ENCODE data around the gene RCC2.

Gene RCC2

DNA sequence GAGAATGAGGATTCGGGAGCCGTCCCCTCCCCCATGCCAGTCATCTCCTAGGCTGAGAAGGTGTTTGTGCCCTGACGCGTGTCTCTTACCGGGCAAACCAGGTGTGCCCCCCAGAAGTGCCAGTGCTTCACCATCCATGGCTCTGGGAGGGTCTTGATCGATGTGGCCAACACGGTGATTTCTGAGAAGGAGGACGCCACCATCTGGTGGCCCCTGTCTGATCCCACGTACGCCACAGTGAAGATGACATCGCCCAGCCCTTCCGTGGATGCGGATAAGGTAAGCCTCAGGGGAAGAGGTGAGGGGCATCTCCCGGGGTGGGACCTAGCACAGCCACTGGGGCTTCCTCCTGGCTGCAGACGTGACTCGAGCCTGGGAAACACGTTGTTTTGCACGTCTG is 66.5 kb downstream of the RCC2 start:
- H3K4me3 ChIP-seq (ENCODE audit: low read depth, low read length), result no peak overlapping the region
- TF ChIP-seq, protein P1, sequence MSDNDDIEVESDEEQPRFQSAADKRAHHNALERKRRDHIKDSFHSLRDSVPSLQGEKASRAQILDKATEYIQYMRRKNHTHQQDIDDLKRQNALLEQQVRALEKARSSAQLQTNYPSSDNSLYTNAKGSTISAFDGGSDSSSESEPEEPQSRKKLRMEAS (IDR thresholded peaks at IDR 0.05; ENCODE audit: low read depth, low read length), result no peak
- TF ChIP-seq MYC (IDR thresholded peaks at IDR 0.05; ENCODE audit: low read depth, low read length), result no peak
- TF ChIP-seq, protein P2, sequence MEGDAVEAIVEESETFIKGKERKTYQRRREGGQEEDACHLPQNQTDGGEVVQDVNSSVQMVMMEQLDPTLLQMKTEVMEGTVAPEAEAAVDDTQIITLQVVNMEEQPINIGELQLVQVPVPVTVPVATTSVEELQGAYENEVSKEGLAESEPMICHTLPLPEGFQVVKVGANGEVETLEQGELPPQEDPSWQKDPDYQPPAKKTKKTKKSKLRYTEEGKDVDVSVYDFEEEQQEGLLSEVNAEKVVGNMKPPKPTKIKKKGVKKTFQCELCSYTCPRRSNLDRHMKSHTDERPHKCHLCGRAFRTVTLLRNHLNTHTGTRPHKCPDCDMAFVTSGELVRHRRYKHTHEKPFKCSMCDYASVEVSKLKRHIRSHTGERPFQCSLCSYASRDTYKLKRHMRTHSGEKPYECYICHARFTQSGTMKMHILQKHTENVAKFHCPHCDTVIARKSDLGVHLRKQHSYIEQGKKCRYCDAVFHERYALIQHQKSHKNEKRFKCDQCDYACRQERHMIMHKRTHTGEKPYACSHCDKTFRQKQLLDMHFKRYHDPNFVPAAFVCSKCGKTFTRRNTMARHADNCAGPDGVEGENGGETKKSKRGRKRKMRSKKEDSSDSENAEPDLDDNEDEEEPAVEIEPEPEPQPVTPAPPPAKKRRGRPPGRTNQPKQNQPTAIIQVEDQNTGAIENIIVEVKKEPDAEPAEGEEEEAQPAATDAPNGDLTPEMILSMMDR (IDR thresholded peaks at IDR 0.05; ENCODE audit: low read depth, low read length), result no peak
- TF ChIP-seq POLR2A (IDR thresholded peaks at IDR 0.05; ENCODE audit: extremely low read depth, insufficient read length), result no peak
- no peak for DNase-seq (ENCODE audit: low read depth)

DNA sequence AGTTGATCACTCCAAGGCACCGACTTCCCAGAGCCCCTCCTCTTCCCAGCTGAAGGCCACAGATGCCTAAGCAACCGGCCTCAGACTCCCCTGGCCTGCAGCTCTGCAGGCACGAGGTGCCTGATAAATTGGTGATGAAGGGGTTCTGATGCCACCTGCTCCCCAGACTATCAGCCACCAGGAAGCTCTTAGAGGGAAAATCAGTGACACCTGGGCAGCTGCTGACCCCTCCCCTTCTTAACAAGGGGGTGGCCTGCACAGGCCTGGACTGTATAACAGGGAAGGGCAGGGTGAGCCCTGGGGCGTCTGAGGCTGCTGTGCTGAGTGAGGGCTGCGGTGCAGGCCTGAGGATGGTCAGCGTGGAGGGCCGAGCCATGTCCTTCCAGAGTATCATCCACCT is 67.6 kb downstream of the RCC2 start, which contains the start of gene PADI6:
Gene PADI6, plus strand, starts transcription at position 301 of the 400 bp plus-strand sequence. Its CDS starts 50 bp downstream, at position 351.
- DNase-seq (ENCODE audit: low read depth), result no peak
- no peak within 1 kb of the TSS for H3K4me3 ChIP-seq (ENCODE audit: low read depth, low read length)
- TF ChIP-seq, protein P1 (IDR thresholded peaks at IDR 0.05; ENCODE audit: low read depth, low read length), result no peak

DNA sequence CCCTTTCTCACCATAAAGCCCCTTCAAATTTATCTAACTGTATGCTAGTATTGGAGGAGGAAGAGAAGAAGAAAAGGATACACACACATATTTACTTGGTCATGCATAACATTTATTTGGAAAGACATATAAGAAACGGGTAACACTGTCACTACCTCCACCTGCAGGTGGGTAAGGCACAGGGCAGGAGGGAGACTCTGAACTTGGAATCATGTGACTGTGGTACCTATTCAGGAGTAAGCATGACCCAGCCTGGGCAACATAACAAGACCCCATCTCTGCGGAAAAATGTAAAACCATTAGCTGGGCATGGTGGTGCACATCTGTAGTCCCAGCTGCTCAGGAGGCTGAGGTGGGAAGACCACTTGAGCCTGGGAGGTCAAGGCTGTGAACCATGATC is 68.9 kb downstream of the RCC2 start:
- TF ChIP-seq, protein P2 (IDR thresholded peaks at IDR 0.05; ENCODE audit: low read depth, low read length), result peak; percentile 31
- no peak for TF ChIP-seq MYC (IDR thresholded peaks at IDR 0.05; ENCODE audit: low read depth, low read length)
- no peak overlapping the region for H3K4me3 ChIP-seq (ENCODE audit: low read depth, low read length)
- DNase-seq (ENCODE audit: low read depth), result peak; percentile 28

DNA sequence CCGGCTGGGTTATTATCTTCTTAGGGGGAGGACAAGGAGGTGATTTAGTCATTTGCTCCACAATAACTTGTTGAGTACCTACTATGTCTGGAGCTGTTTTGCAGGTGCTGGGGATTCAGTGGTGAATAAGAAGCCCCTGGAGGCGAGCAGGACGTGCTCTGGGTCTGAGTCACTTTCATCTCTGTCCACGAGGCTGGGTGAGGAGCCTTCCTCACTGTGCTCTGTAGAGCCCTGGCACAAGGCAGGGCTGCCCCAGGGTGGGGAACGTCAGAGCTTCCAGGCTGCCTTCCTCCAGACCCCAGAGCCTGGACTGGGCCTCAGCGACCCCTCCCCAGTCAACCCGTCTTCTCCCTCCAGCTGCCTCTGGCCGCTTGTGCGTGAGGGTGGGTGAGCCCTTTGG is 70.0 kb downstream of the RCC2 start:
- no peak overlapping the region for H3K4me3 ChIP-seq (ENCODE audit: low read depth, low read length)
- no peak for TF ChIP-seq MYC (IDR thresholded peaks at IDR 0.05; ENCODE audit: low read depth, low read length)
- TF ChIP-seq POLR2A (IDR thresholded peaks at IDR 0.05; ENCODE audit: extremely low read depth, insufficient read length), result no peak
- TF ChIP-seq, protein P2 (IDR thresholded peaks at IDR 0.05; ENCODE audit: low read depth, low read length), result no peak
- TF ChIP-seq, protein P1 (IDR thresholded peaks at IDR 0.05; ENCODE audit: low read depth, low read length), result no peak
- no peak for DNase-seq (ENCODE audit: low read depth)

DNA sequence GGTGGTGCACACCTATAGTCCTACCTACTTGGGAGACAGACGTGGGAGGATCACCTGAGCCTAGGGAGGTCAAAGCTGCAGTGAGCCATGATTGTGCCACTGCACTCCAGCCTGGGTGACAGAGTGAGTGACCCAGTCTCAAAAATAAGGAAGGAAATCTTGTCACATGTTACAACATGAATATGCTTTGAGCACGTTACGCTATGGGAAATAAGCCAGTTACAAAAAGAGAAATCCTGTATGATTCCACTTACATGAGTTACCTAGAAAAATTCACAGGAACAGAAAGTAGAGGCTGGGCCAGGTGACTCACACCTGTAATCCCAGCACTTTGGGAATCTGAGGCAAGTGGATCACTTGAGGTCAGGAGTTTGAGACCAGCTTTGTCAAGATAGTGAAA is 74.2 kb downstream of the RCC2 start:
- peak; percentile 37 for DNase-seq (ENCODE audit: low read depth)
- H3K4me3 ChIP-seq (ENCODE audit: low read depth, low read length), result no peak overlapping the region
- TF ChIP-seq, protein P2 (IDR thresholded peaks at IDR 0.05; ENCODE audit: low read depth, low read length), result no peak
- TF ChIP-seq, protein P1 (IDR thresholded peaks at IDR 0.05; ENCODE audit: low read depth, low read length), result peak; percentile 48; the same call in 1 of the 2 replicates
- TF ChIP-seq POLR2A (IDR thresholded peaks at IDR 0.05; ENCODE audit: extremely low read depth, insufficient read length), result no peak
- no peak; the same call in 1 of the 2 replicates for TF ChIP-seq MYC (IDR thresholded peaks at IDR 0.05; ENCODE audit: low read depth, low read length)

DNA sequence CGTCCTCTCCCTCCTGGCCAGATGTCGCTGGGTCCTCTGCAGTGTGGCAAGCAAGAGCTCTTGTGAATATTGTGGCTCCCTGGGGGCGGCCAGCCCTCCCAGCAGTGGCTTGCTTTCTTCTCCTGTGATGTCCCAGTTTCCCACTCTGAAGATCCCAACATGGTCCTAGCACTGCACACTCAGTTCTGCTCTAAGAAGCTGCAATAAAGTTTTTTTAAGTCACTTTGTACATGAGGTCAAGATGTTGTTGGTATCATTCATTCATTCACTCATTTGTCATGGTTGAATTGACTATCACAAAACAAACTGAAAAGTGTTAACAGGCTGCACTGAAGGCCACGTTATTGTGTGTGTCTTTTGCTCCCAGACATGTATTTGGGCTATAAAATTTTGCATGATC is 75.7 kb downstream of the RCC2 start:
- H3K4me3 ChIP-seq (ENCODE audit: low read depth, low read length), result no peak overlapping the region
- no peak for TF ChIP-seq MYC (IDR thresholded peaks at IDR 0.05; ENCODE audit: low read depth, low read length)
- TF ChIP-seq POLR2A (IDR thresholded peaks at IDR 0.05; ENCODE audit: extremely low read depth, insufficient read length), result no peak
- TF ChIP-seq, protein P1 (IDR thresholded peaks at IDR 0.05; ENCODE audit: low read depth, low read length), result no peak
- TF ChIP-seq, protein P2 (IDR thresholded peaks at IDR 0.05; ENCODE audit: low read depth, low read length), result no peak
- no peak for DNase-seq (ENCODE audit: low read depth)

Measured in NB4 (cell line).